HG03159 (cell line): Measurements from ENCODE around the gene CEBPB.
"Not testable (repeated sequence)": the region's sequence is repeated elsewhere in the genome, so short reads cannot be mapped to it uniquely, and the experiment has no call there.

Source experiments
- ATAC-seq: cut with Tn5 transposase; IDR thresholded peaks from one replicate; pipeline ENCODE4 v1.9.1; 2021; ENCODE audit warnings: mild to moderate bottlenecking, moderate library complexity; ENCODE audit not compliant: unreplicated experiment

Gene CEBPB

DNA sequence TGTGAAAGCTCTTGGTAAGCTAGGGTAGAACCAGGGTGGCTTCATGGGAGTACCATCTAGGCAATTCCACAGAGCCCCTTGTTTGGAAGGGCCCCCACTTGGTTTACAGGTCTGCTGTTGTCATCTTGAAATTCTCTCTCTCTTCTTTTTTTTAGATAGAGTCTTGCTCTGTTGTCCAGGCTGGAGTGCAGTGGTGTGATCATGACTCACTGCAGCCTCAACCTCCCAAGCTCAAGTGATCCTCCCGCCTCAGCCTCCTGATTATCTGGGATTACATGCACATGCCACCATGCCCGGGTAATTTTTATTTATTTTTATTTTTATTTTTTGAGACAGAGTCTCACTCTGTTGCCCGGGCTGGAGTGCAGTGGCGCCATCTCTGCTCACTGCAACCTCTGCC lies 18.2 kb downstream of the CEBPB start:
- not testable (repeated sequence) for ATAC-seq

- no peak for ATAC-seq
Observed at GRCh38 chr20:50210066-50210619, 19.5 kb downstream of the CEBPB start.

- ATAC-seq: no peak
Observed at GRCh38 chr20:50211091-50211490, 20.5 kb downstream of the CEBPB start.

DNA sequence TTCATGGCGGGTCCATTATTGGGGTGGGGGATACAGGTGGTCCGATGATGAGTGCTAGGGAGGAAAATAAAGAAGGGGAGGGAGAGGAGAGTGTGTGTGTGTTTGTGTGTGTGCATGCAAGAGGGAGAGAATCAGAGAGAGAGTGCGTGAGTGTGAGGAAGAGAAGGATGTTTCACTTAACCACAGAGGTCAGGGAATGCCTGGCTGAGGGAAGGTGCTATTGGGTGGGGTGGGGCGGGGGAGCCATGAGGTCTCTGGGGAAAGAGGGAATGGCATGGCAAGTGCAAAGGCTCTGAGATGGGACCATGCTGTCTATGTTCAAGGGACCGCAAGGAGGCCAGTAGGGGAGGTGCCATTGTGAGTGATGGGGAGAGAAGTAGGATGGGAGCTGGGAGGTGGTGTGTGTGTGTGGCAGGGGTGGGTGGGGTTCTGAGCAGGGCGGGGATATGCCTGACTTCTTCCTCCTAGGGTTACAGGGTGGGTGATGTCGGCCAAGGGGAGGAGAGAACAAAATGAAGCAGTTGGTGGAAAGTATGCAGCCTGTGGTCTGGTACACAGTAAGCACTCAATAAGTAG lies 23.0 kb downstream of the CEBPB start:
- ATAC-seq: no peak

DNA sequence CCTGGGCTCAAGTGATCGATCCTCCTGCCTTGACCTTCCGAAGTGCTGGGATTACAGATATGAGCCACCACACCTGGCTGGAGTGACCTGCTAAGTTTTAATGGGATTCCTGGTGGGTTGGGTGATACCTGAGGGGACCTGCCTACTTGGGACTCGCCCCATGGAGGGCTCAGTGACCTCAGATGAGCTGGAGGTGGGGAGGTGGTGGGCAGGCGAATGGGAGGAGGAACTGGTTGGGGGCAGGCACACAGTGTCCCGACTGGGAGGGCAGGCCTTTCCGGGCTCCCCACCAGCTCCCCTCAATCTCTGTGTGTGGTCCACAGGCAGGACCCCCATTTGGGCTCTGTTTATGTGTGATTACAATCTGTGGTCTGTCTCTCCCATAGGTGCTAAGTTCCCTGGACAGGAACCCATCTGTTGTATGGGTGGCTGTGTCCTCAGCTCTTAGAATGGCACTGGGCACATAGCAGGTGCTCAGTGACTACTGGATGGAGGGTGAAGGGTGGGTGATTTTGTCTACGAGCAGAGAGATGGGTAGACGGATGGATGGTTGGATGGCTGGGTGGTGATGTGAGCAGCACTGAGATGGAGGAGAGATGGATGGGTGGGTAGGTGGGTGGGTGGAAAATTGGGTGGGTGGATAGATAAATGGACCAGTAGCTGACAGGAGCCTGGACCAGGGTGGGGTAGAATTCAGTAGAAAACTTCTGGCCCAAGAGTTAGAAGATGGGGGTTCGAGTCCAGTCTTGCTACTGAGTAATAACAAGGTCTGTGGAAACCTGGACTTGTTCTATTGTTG lies 23.8 kb downstream of the CEBPB start:
- no peak for ATAC-seq

- ATAC-seq: no peak
Observed at GRCh38 chr20:50215101-50215690, 24.6 kb downstream of the CEBPB start.

- no peak for ATAC-seq
Observed at GRCh38 chr20:50215926-50216325, 25.3 kb downstream of the CEBPB start.

DNA sequence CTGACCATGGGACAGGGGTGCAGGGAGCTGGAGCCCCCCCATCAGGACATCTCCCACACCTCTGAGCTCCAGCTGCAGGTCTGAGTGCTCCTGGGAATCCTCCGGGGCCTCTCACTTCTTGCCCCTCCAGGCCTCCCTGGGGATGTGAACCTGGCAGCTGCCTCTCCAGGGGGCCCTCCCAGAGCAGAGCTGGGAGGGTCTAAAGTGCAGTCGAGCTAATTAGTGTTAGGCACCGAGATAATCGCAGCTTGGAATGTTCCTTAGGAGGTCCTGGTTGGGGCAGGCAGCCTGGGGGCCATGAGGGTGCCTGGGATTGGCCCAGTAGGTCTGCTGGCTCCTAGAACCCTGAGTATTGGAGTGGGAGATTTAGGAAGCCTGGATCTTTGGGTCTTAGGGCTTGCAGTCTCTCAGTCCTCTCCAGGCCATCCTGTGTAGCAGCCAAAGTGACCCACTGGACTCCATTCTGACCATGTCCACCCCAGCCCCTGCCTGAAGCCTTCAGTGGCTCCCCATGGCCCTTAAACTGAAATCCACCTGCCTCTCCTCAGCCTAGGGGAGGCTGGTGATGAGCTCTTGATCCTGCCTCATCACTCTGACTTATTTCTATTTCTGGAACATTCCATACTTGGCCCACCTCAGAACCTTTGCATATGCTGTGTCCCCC lies 26.0 kb downstream of the CEBPB start:
- no peak for ATAC-seq

- ATAC-seq: no peak
Observed at GRCh38 chr20:50217207-50217949, 26.7 kb downstream of the CEBPB start.

- ATAC-seq: no peak
Observed at GRCh38 chr20:50218987-50219435, 28.4 kb downstream of the CEBPB start.

DNA sequence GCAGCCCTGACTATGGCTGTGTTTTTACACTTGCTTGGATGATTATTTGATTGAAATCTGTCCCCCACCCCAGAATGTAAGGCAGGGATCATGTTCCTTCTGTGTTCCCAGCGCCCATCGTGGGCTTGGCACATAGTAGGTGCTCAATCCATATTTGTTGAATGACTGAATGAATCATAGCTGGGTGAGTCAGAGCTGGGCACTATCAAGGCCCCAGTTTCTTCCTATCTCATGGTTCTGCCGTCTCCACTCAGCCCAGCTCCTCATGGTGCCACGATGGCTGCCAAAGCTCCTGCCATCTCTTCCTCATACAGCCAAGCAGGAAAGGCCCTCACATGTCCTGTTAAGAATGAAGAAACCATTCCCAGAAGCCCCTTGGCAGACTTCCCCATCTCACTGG lies 29.0 kb downstream of the CEBPB start:
- no peak for ATAC-seq

GRCh38 chr20:50220093-50220893 lies 29.7 kb downstream of the CEBPB start:
- ATAC-seq: no peak

DNA sequence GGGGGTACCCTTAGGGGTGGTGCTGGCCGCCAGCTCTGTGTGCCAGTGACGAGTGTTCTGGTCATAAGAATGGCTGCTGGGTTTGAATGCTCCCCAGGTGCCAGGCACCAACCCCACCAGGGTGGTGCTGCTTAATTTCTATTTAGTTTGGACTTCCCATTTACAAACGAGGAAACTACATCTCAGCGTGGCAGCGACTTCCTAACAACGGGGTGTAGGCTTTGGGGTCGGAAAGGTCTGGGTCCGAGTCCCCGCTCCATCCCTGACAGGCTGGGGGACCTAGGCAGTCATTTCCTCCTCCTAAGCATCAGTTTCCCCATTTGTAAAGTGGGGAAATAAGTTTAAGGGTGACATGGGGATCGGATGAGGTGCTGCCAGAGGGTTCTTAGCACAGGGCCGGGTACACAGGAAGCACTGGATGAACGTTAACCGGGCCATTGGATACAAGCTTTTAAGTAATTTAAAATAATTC lies 30.3 kb downstream of the CEBPB start:
- ATAC-seq: no peak

GRCh38 chr20:50221501-50222308 lies 31.1 kb downstream of the CEBPB start:
- no peak for ATAC-seq

DNA sequence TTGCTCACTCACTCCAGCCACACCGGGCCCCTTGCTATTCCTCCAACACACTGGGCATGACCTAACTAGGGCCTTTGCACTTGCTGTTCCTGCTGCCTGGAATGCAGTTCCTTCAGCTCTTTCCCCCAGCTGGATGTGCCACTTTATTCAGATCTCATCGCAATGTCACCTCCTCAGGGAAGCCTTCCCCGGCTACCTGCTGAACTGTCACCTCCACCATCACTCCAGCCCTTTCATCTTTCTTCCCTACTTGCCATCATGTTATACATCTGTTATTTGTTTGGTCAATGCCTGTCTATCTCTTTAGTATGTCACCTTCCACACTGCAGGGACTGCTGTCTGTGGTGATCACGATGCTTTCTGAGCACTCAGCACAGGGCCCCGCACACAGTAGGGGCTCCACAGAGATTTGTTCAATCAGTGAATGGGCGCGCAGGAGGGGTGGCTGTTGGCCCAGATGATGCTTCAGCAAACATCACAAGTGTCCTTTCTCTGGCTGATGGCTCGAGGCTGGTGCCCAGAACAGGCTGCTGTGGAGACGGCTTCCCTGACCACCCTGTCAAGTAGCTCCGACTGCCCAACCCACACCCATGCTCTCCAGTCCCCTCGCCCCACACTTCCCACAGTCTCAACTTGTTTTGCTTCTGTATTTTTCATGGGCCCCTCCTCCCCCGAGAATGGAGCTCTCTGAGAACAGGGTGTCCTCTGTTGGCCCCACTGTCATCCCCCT lies 31.8 kb downstream of the CEBPB start:
- ATAC-seq: no peak

DNA sequence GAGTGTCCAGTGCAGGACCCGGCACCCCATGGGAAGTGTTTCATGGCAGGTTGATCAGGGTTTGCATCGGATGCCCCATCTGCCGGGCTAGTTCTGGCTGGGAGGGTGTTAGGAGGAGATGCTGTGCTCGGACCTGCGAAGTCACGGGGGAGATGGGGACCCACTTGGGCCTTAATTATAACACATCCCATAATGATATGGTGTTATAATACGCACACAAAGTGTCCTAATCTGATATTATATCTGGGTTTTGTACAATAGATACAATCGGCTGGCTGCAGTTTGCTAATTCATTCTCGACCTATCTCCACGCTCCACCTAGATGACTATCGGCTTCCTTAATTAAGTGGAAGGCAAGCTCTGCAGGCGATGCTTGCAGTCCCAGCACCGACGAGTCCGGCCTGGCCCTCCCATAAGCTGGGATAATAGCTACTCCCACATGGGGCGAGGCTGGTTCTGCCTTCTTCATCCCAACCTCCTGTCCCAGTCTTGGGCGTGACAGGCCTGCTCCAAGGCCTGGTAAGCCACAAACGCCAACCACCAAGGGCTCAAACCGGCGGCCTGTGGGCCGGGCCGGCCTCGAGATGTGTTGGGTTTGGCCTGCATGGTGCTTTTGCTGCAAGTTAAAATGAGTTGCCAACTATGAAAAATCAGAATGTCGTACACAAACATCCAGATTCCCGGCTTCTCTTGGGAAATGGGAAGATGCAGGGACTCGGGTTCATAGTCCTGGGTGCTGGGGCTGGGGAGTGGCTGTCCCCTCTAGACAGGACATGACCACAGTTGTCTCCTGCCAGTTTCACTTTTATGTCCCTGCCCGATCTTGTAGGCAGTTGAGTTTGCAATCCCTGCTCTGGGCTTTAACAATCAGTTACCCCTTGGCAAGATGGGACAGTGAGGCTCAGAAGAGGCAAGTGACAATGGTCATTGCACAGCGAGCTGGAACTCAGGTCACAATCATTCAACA lies 32.7 kb downstream of the CEBPB start:
- no peak for ATAC-seq

DNA sequence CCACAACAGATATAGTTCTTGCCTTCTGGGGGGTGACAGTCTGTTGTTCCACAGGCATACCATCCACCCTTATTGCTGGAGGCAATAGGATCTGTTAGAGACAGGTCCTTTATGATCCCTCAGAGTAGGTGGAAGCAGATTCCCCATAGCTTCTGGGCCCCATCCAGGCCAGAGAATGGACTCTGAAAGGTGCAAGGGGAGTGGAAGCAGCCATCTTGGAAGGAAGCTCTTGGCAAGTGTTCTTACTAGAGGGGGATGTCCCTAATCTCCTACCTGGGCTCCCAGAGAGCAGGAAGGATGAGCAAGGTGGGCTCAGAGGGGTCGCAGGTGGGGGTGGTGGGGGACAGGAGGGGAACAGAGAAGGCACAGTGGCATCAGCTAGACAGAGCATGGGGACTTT lies 33.4 kb downstream of the CEBPB start:
- ATAC-seq: no peak
